H9 (cell line): ENCODE data around the gene ABCG4. TPM values are rescaled to one million over a fixed set of nuclear protein-coding genes. Genes with fewer than 3 reads are reported as not detected.

Experiments used
- DNase-seq: peaks from one replicate; pipeline ENCODE4 v3.0.0-alpha.2; 2017
- H2AFZ ChIP-seq: one replicate; pipeline ENCODE4 v1.6.1; 2013; ENCODE audit warnings: mild to moderate bottlenecking, low read length, control low read depth, moderate library complexity
- H2AK5ac ChIP-seq: 2 replicates; pipeline ENCODE4 v1.6.1; 2013; ENCODE audit warnings: low read length, control low read depth, mixed read lengths; ENCODE audit not compliant: insufficient read length
- H2BK120ac ChIP-seq: one replicate; pipeline ENCODE4 v1.6.1; 2013; ENCODE audit warnings: low read depth, mild to moderate bottlenecking, low read length, control low read depth, inconsistent platforms; ENCODE audit not compliant: poor library complexity, severe bottlenecking
- H2BK12ac ChIP-seq: 2 replicates; pipeline ENCODE4 v1.6.1; 2013; ENCODE audit warnings: low read length, control low read depth, mixed read lengths, low read depth; ENCODE audit not compliant: insufficient read length
- H2BK15ac ChIP-seq: 2 replicates; pipeline ENCODE4 v1.6.1; 2013; ENCODE audit warnings: low read depth, low read length, control low read depth
- H2BK20ac ChIP-seq: one replicate; pipeline ENCODE4 v1.6.1; 2013; ENCODE audit warnings: low read depth, mild to moderate bottlenecking, low read length, control low read depth, inconsistent platforms; ENCODE audit not compliant: poor library complexity, severe bottlenecking
- H2BK5ac ChIP-seq: 2 replicates; pipeline ENCODE4 v1.6.1; 2013; ENCODE audit warnings: low read length, control low read depth, mixed read lengths; ENCODE audit not compliant: insufficient read length
- H3K14ac ChIP-seq: 2 replicates; pipeline ENCODE4 v1.6.1; 2013; ENCODE audit warnings: low read length, control low read depth; ENCODE audit not compliant: insufficient read depth
- H3K18ac ChIP-seq: 2 replicates; pipeline ENCODE4 v1.6.1; 2013; ENCODE audit warnings: low read depth, mild to moderate bottlenecking, mixed read lengths, low read length, control low read depth; ENCODE audit not compliant: insufficient read length
- H3K23ac ChIP-seq: 2 replicates; pipeline ENCODE4 v1.6.1; 2013; ENCODE audit warnings: low read length, control low read depth, mixed read lengths, low read depth; ENCODE audit not compliant: insufficient read length
- H3K23me2 ChIP-seq: 2 replicates; pipeline ENCODE4 v1.6.1; 2013; ENCODE audit warnings: low read depth, mild to moderate bottlenecking, mixed read lengths, low read length, control low read depth; ENCODE audit not compliant: insufficient read length, poor library complexity, severe bottlenecking
- H3K27ac ChIP-seq: 2 replicates; pipeline ENCODE4 v1.5.1; 2013; ENCODE audit warnings: low read length, control low read depth, mixed read lengths, low read depth; ENCODE audit not compliant: insufficient read length
- H3K27me3 ChIP-seq: 2 replicates; pipeline ENCODE4 v1.6.1; 2013; ENCODE audit warnings: low read length, control low read depth, inconsistent platforms; ENCODE audit not compliant: insufficient read depth
- H3K4ac ChIP-seq: 2 replicates; pipeline ENCODE4 v1.6.1; 2013; ENCODE audit warnings: low read depth, mild to moderate bottlenecking, control low read depth, inconsistent platforms, low read length, moderate library complexity
- H3K4me1 ChIP-seq: 2 replicates; pipeline ENCODE4 v1.6.1; 2013; ENCODE audit warnings: low read length, control low read depth, inconsistent platforms; ENCODE audit not compliant: insufficient read depth
- H3K4me2 ChIP-seq: 2 replicates; pipeline ENCODE4 v1.6.1; 2013; ENCODE audit warnings: low read length, control low read depth, mixed read lengths; ENCODE audit not compliant: insufficient read length, insufficient read depth
- H3K56ac ChIP-seq: 2 replicates; pipeline ENCODE4 v1.6.1; 2013; ENCODE audit warnings: low read depth, mild to moderate bottlenecking, mixed read lengths, low read length, control low read depth; ENCODE audit not compliant: insufficient read length
- H3K79me1 ChIP-seq: 2 replicates; pipeline ENCODE4 v1.6.1; 2013; ENCODE audit warnings: low read depth, mild to moderate bottlenecking, moderate library complexity, low read length, control low read depth, inconsistent platforms; ENCODE audit not compliant: insufficient read depth, poor library complexity, severe bottlenecking
- H3K79me2 ChIP-seq: 2 replicates; pipeline ENCODE4 v1.6.1; 2013; ENCODE audit warnings: low read length, control low read depth, inconsistent platforms; ENCODE audit not compliant: insufficient read depth
- H3K9ac ChIP-seq: 2 replicates; pipeline ENCODE4 v1.6.1; 2013; ENCODE audit warnings: low read length, control low read depth, mixed read lengths; ENCODE audit not compliant: insufficient read length; ENCODE audit errors: extremely low read depth
- H3K9me3 ChIP-seq: one replicate; pipeline ENCODE4 v1.6.1; 2013; ENCODE audit warnings: low read depth, low read length, inconsistent platforms; ENCODE audit not compliant: control insufficient read depth
- H3T11ph ChIP-seq: one replicate; pipeline ENCODE4 v1.6.1; 2013; ENCODE audit warnings: mild to moderate bottlenecking, low read length, control low read depth, inconsistent platforms
- H4K20me1 ChIP-seq: one replicate; pipeline ENCODE4 v1.6.1; 2013; ENCODE audit not compliant: control insufficient read depth, insufficient read length, insufficient read depth
- H4K5ac ChIP-seq: 2 replicates; pipeline ENCODE4 v1.6.1; 2013; ENCODE audit warnings: low read depth, mild to moderate bottlenecking, mixed read lengths, low read length, control low read depth; ENCODE audit not compliant: insufficient read length
- H4K8ac ChIP-seq: replicated peaks from 2 replicates; pipeline ENCODE4 v1.6.1; 2013; ENCODE audit warnings: low read length, control low read depth, mixed read lengths, low read depth; ENCODE audit not compliant: insufficient read length
- H4K91ac ChIP-seq: 2 replicates; pipeline ENCODE4 v1.6.1; 2013; ENCODE audit warnings: low read depth, mild to moderate bottlenecking, moderate library complexity, mixed read lengths, low read length, control low read depth; ENCODE audit not compliant: insufficient read length
- H3K27ac Mint-ChIP-seq, 3 experiments: 2 replicates in 2 of 3; 3 replicates in 1 of 3; pipeline ENCODE4 v1.8.0; 2020 to 2021; ENCODE audit warnings: mixed read lengths in 3 of 3, mild to moderate bottlenecking in 1 of 3, moderate library complexity in 1 of 3
- H3K27me3 Mint-ChIP-seq: 2 replicates; pipeline ENCODE4 v1.8.0; 2021; ENCODE audit warnings: low read depth, mild to moderate bottlenecking, moderate library complexity, mixed read lengths
- H3K36me3 Mint-ChIP-seq, 3 experiments: 2 replicates in 2 of 3; 3 replicates in 1 of 3; pipeline ENCODE4 v1.8.0; 2020 to 2021; ENCODE audit warnings: low read depth in 3 of 3, mixed read lengths in 3 of 3; ENCODE audit not compliant: insufficient read depth in 1 of 3
- H3K4me1 Mint-ChIP-seq, 2 experiments: 2 replicates each; pipeline ENCODE4 v1.8.0; 2020; ENCODE audit warnings: mixed read lengths in 2 of 2
- H3K4me3 Mint-ChIP-seq, 2 experiments: 2 replicates in 1 of 2; 3 replicates in 1 of 2; pipeline ENCODE4 v1.8.0; 2020 to 2021; ENCODE audit warnings: mild to moderate bottlenecking in 2 of 2, mixed read lengths in 2 of 2, moderate library complexity in 1 of 2
- H3K9me3 Mint-ChIP-seq, 2 experiments: 2 replicates in 1 of 2; 3 replicates in 1 of 2; pipeline ENCODE4 v1.8.0; 2020; ENCODE audit warnings: mild to moderate bottlenecking in 2 of 2, mixed read lengths in 2 of 2, moderate library complexity in 1 of 2
- WGBS: extraction: QIAGEN DNeasy Blood & Tissue Kit; methylation state at CpG from one replicate; pipeline ENCODE4 v1.1.7; 2013; ENCODE audit warnings: missing lambda C conversion rate, low lambda C conversion rate, mixed read lengths; ENCODE audit not compliant: insufficient read length; ENCODE audit errors: extremely low coverage; 5-methylcytosine and 5-hydroxymethylcytosine counted together
- total RNA-seq: library from RNA; stranded (reverse); gene quantifications from 2 replicates; pipeline ENCODE4 v1.2.1, GENCODE V29; 2021
- TF ChIP-seq, protein P1 (sequence below): fragments of 200-600 bp; sonication (generic); conservative IDR thresholded peaks from 3 replicates; pipeline ENCODE4 v1.8.0; 2021; ENCODE audit warnings: antibody characterized with exemption, mild to moderate bottlenecking

The ABCG4 gene
- total RNA-seq, 1 experiment from 2014 or later: 1.2 TPM

DNA sequence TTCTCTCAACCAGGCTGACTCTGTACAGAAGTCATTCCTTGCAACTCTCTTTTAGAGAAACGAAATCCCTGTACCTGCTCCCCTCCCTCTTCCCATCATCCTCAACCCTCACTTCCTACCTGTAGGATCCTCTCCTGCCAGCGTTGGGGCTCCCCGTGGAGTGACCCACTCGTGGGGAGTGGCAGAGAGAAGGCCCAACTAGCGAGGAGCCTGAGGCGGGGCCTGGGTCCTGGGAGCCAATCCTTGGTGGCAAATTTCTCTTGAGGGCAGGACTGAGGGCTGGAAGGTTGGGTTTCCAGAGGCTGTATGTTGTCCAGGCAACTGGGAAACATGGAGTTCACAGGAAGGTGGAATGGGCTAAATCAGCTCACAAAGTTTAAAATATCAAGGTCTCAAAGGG, 46.8 kb downstream of the ABCG4 start:
- H4K8ac ChIP-seq: no peak overlapping the region
- no peak overlapping the region for H3K4ac ChIP-seq
- Mint-ChIP-seq H3K4me1 (peaks cover 21 to 34% of the 10 kb centered on the region in 2 experiments), H3K27ac (no peak overlapping the region), H3K9me3 (no peaks in the 10 kb centered on the region; a peak in 1 of 5 replicates), H3K27me3 (no peaks in the 10 kb centered on the region; the same call in none of the 2 replicates), H3K4me3 (peak overlapping the region; percentile 18 to 21; a peak in 2 of 5 replicates), H3K36me3 (no peaks in the 10 kb centered on the region)
- no peak overlapping the region for H4K5ac ChIP-seq
- no peak overlapping the region for H2AK5ac ChIP-seq
- H3K18ac ChIP-seq: no peak overlapping the region
- H3K9me3 ChIP-seq: no peaks in the 10 kb centered on the region
- H2AFZ ChIP-seq: peak overlapping the region; percentile 11
- H3K79me1 ChIP-seq: no peaks in the 10 kb centered on the region
- TF ChIP-seq, protein P1, sequence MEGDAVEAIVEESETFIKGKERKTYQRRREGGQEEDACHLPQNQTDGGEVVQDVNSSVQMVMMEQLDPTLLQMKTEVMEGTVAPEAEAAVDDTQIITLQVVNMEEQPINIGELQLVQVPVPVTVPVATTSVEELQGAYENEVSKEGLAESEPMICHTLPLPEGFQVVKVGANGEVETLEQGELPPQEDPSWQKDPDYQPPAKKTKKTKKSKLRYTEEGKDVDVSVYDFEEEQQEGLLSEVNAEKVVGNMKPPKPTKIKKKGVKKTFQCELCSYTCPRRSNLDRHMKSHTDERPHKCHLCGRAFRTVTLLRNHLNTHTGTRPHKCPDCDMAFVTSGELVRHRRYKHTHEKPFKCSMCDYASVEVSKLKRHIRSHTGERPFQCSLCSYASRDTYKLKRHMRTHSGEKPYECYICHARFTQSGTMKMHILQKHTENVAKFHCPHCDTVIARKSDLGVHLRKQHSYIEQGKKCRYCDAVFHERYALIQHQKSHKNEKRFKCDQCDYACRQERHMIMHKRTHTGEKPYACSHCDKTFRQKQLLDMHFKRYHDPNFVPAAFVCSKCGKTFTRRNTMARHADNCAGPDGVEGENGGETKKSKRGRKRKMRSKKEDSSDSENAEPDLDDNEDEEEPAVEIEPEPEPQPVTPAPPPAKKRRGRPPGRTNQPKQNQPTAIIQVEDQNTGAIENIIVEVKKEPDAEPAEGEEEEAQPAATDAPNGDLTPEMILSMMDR: no peak
- no peak overlapping the region for H3T11ph ChIP-seq
- H3K27me3 ChIP-seq: no peaks in the 10 kb centered on the region
- H2BK15ac ChIP-seq: no peak overlapping the region
- H3K9ac ChIP-seq: no peak overlapping the region
- peak; percentile 96 for DNase-seq
- no peak overlapping the region for H3K27ac ChIP-seq
- no peak overlapping the region for H2BK12ac ChIP-seq
- no peak overlapping the region for H3K14ac ChIP-seq
- H3K56ac ChIP-seq: no peak overlapping the region
- H2BK5ac ChIP-seq: no peak overlapping the region
- no peak overlapping the region for H4K91ac ChIP-seq
- H3K23me2 ChIP-seq: no peaks in the 10 kb centered on the region
- H3K4me1 ChIP-seq: peaks cover 2% of the 10 kb centered on the region; the same call in 1 of the 2 replicates
- H4K20me1 ChIP-seq: no peaks in the 10 kb centered on the region
- no peak overlapping the region for H2BK20ac ChIP-seq
- WGBS: no CpG with 5 or more reads among the region's 6 CpGs
- no peak overlapping the region for H2BK120ac ChIP-seq
- H3K79me2 ChIP-seq: no peaks in the 10 kb centered on the region
- no peak overlapping the region for H3K23ac ChIP-seq
- no peak overlapping the region for H3K4me2 ChIP-seq
